Left lobe of liver (tissue), 2 donors: Measurements from ENCODE around the gene PIP4P1. TPM values are rescaled to one million over a fixed set of nuclear protein-coding genes. Genes with fewer than 3 reads are reported as not detected.
"Not testable (repeated sequence)": the region's sequence is repeated elsewhere in the genome, so short reads cannot be mapped to it uniquely, and the experiment has no call there.

Source experiments
- ATAC-seq: fragments of 200-7000 bp; cut with Tn5 transposase; one replicate; pipeline ENCODE4 v1.9.1; 2020; ENCODE audit warnings: mild to moderate bottlenecking, moderate library complexity
- DNase-seq: peaks from one replicate; pipeline ENCODE4 v3.0.0-alpha.2; 2020; ENCODE audit warnings: low spot score
- total RNA-seq: library from RNA; stranded (reverse); gene quantifications from one replicate; pipeline ENCODE4 v1.2.1, GENCODE V29; 2021
- donor health status: DM: no; HTN: no; CAD: no; lungs with moderate emphysema.
- donor health status: DM: no; HTN: yes; CAD: no.

The PIP4P1 gene
- 11.7 TPM for total RNA-seq

GRCh38 chr14:20461225-20462141 lies at the start of gene PIP4P1:
TSS of gene PIP4P1 (minus strand) at chr14:20461434. CDS start at chr14:20461325, 109 bp downstream.
- DNase-seq, result peak; percentile 99
- peak; percentile 92 for ATAC-seq

GRCh38 chr14:20508367-20508766 lies 47.1 kb upstream of the PIP4P1 start:
- no peak for DNase-seq

GRCh38 chr14:20507537-20507936 lies 46.3 kb upstream of the PIP4P1 start:
- DNase-seq, result not testable (repeated sequence)

More at GRCh38 chr14:20508367-20508766, 47.1 kb upstream of the PIP4P1 start:
- no peak for ATAC-seq

GRCh38 chr14:20506752-20507151 lies 45.5 kb upstream of the PIP4P1 start:
- DNase-seq, ATAC-seq: not testable (repeated sequence)

More at GRCh38 chr14:20507537-20507936, 46.3 kb upstream of the PIP4P1 start:
- not testable (repeated sequence) for ATAC-seq

GRCh38 chr14:20506276-20506675 lies 45.0 kb upstream of the PIP4P1 start:
- ATAC-seq, DNase-seq: not testable (repeated sequence)

- ATAC-seq, result no peak
Observed at GRCh38 chr14:20503898-20504297, 42.7 kb upstream of the PIP4P1 start.

GRCh38 chr14:20501346-20501745 lies 40.1 kb upstream of the PIP4P1 start:
- no peak for ATAC-seq
- DNase-seq, result no peak

More at GRCh38 chr14:20503898-20504297, 42.7 kb upstream of the PIP4P1 start:
- no peak for DNase-seq

GRCh38 chr14:20499881-20500280 lies 38.6 kb upstream of the PIP4P1 start:
- ATAC-seq (no peak), DNase-seq (no peak)

GRCh38 chr14:20499108-20499507 lies 37.9 kb upstream of the PIP4P1 start:
- no peak for DNase-seq
- no peak for ATAC-seq

GRCh38 chr14:20498622-20499021 lies 37.4 kb upstream of the PIP4P1 start:
- ATAC-seq (no peak), DNase-seq (no peak)

GRCh38 chr14:20494935-20495766 lies 33.9 kb upstream of the PIP4P1 start:
- no peak for ATAC-seq
- DNase-seq, result no peak

GRCh38 chr14:20493634-20494033 lies 32.4 kb upstream of the PIP4P1 start:
- DNase-seq (no peak), ATAC-seq (peak; percentile 47)

- ATAC-seq, result no peak
- no peak for DNase-seq
Observed at GRCh38 chr14:20492486-20492885, 31.3 kb upstream of the PIP4P1 start.

GRCh38 chr14:20490563-20490962 lies 29.3 kb upstream of the PIP4P1 start:
- no peak for DNase-seq
- no peak for ATAC-seq

- no peak for ATAC-seq
- DNase-seq, result no peak
Observed at GRCh38 chr14:20489093-20489994, 28.1 kb upstream of the PIP4P1 start.

- ATAC-seq, result no peak
- no peak for DNase-seq
Observed at GRCh38 chr14:20487396-20487725, 26.1 kb upstream of the PIP4P1 start.

GRCh38 chr14:20486684-20487395 lies 25.6 kb upstream of the PIP4P1 start:
- no peak for DNase-seq
- ATAC-seq, result no peak

GRCh38 chr14:20485900-20486299 lies 24.7 kb upstream of the PIP4P1 start:
- no peak for DNase-seq

GRCh38 chr14:20482382-20482781 lies 21.1 kb upstream of the PIP4P1 start:
- DNase-seq (no peak), ATAC-seq (no peak)

More at GRCh38 chr14:20485900-20486299, 24.7 kb upstream of the PIP4P1 start:
- no peak for ATAC-seq

GRCh38 chr14:20478894-20479293 lies 17.7 kb upstream of the PIP4P1 start:
- ATAC-seq (no peak), DNase-seq (no peak)
